Measurements from ENCODE around the gene TP53I11.

- TF ChIP-seq EZH2 (IDR thresholded peaks at IDR 0.05) (no peak), POLR2A (IDR thresholded peaks at IDR 0.05; ENCODE audit: borderline replicate concordance, extremely low read depth, insufficient read depth, insufficient read length) (no peak), JUND (IDR thresholded peaks at IDR 0.05) (no peak), EZH2phosphoT487 (IDR thresholded peaks at IDR 0.05; ENCODE audit: borderline replicate concordance) (no peak), ZFX (IDR thresholded peaks at IDR 0.05) (no peak), CTCF (IDR thresholded peaks at IDR 0.05 in 2 of 3, conservative IDR thresholded peaks at IDR 0.05 in 1 of 3; ENCODE audit: borderline replicate concordance in 1 of 3, insufficient read depth in 1 of 3, low read depth in 2 of 3, low read length in 2 of 3) (no peak), TCF7L2 (IDR thresholded peaks at IDR 0.05; ENCODE audit: borderline replicate concordance, extremely low read depth, insufficient read depth, insufficient read length) (no peak), ELF1 (IDR thresholded peaks at IDR 0.05; ENCODE audit: borderline replicate concordance, low read depth) (no peak), ZNF274 (IDR thresholded peaks at IDR 0.05; ENCODE audit: low read depth, low read length) (no peak), RAD21 (IDR thresholded peaks at IDR 0.05; ENCODE audit: low read depth) (no peak), SRF (IDR thresholded peaks at IDR 0.05; ENCODE audit: low read depth) (no peak), POLR2AphosphoS5 (IDR thresholded peaks at IDR 0.05; ENCODE audit: low read depth, low read length) (no peak)
Measured at GRCh38 chr11:44928816-44929215, 21.9 kb downstream of the TP53I11 start.

Measured in HCT116 (cell line).